H1 (cell line): ENCODE data around the gene BAAT.

Experiments used
- CEBPB ChIP-seq: IDR thresholded peaks from 2 replicates; pipeline ENCODE4 v1.6.1; 2012; ENCODE audit warnings: low read depth, low read length
- FOSL1 ChIP-seq: IDR thresholded peaks from 2 replicates; pipeline ENCODE4 v1.6.1; 2011; ENCODE audit warnings: mild to moderate bottlenecking, low read depth, low read length, moderate library complexity; ENCODE audit not compliant: insufficient read depth
- GTF2F1 ChIP-seq: IDR thresholded peaks from 2 replicates; pipeline ENCODE4 v1.6.1; 2012; ENCODE audit warnings: low read depth, low read length, improper control_type of control experiment, borderline replicate concordance
- POLR2A ChIP-seq, 2 experiments: IDR thresholded peaks; 1 replicate in 1 of 2; 2 replicates in 1 of 2; pipeline ENCODE4 v1.6.1; 2011; ENCODE audit warnings: low read depth in 2 of 2, low read length in 2 of 2, mild to moderate bottlenecking in 2 of 2; ENCODE audit errors: control extremely low read depth in 1 of 2
- POLR2AphosphoS5 ChIP-seq: IDR thresholded peaks from 2 replicates; pipeline ENCODE4 v1.6.1; 2011; ENCODE audit warnings: low read depth, low read length
- RAD21 ChIP-seq, 2 experiments: IDR thresholded peaks in 1 of 2; conservative IDR thresholded peaks in 1 of 2; 2 replicates each; pipeline ENCODE4 v1.6.1; 2011; ENCODE audit warnings: low read depth in 2 of 2, low read length in 2 of 2, improper control_type of control experiment in 1 of 2, inconsistent platforms in 1 of 2, mild to moderate bottlenecking in 1 of 2, moderate library complexity in 1 of 2
- SIN3A ChIP-seq, 2 experiments: IDR thresholded peaks in 1 of 2; conservative IDR thresholded peaks in 1 of 2; 2 replicates each; pipeline ENCODE4 v1.6.1; 2011 to 2012; ENCODE audit warnings: low read length in 2 of 2, improper control_type of control experiment in 1 of 2, low read depth in 1 of 2, mild to moderate bottlenecking in 1 of 2
- SP1 ChIP-seq: IDR thresholded peaks from 2 replicates; pipeline ENCODE4 v1.6.1; 2011; ENCODE audit warnings: low read depth, low read length
- TCF12 ChIP-seq: IDR thresholded peaks from 2 replicates; pipeline ENCODE4 v1.6.1; 2011; ENCODE audit warnings: low read depth, mild to moderate bottlenecking, low read length
- TEAD4 ChIP-seq: IDR thresholded peaks from 2 replicates; pipeline ENCODE4 v1.6.1; 2012; ENCODE audit warnings: low read depth, low read length, inconsistent platforms, mixed read lengths
- TF ChIP-seq, protein P1 (sequence below), 3 experiments: IDR thresholded peaks; 1 replicate in 2 of 3; 2 replicates in 1 of 3; pipeline versions ENCODE4 v1.5.1 to v1.6.1; 2011; ENCODE audit warnings: low read length in 3 of 3, mild to moderate bottlenecking in 3 of 3, inconsistent platforms in 2 of 3, low read depth in 1 of 3, moderate library complexity in 1 of 3; ENCODE audit not compliant: insufficient read depth in 1 of 3; ENCODE audit errors: control extremely low read depth in 1 of 3

DNA sequence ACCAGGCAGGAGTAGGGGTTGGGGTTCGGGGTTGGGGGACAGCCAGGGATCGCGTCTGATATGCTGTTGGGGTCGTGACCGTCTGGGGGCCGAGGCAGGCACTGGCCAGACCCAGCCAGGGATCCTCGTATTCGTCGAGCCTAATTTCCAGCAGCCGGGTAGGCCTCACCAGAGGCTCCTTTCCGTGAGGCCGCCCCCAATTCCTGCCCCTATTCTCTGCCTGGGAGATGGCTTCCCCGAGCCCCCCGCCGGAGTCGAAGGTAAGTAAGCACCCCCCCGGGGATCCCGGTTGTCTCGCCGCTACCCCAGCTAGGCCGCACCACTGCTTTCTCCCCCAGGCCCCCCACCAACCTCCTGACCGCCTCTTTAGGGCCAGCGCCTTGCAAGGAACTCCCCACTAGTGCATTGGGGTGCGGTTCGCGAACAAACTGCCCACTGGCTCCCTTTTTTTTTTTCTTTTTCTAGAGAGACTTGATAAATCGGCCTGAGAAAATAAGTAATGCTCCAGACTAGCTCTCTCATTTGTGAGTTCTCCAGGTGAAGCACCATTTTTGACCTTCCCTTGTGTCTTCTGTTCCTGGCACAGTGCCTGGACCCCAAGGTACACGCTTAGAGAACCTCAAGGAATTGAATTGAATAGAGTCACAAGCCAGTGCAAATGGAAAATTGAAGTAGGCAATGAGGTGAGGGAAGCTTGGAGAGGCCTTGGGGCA lies 14.3 kb upstream of the BAAT start:
- TF ChIP-seq FOSL1 (no peak), SP1 (no peak), RAD21 (IDR thresholded peaks at IDR 0.05 in 1 of 2, conservative IDR thresholded peaks at IDR 0.05 in 1 of 2; ENCODE audit: low read depth in 2 of 2, low read length in 2 of 2) (no peak), POLR2AphosphoS5 (no peak), POLR2A (IDR thresholded peaks at IDR 0.05; ENCODE audit: control extremely low read depth in 1 of 2, low read depth in 2 of 2, low read length in 2 of 2) (no peak), CEBPB (no peak), TEAD4 (no peak), SIN3A (conservative IDR thresholded peaks at IDR 0.05 in 1 of 2, IDR thresholded peaks at IDR 0.05 in 1 of 2; ENCODE audit: low read depth in 1 of 2, low read length in 2 of 2) (no peak), GTF2F1 (no peak), TCF12 (no peak)
- TF ChIP-seq, protein P1, sequence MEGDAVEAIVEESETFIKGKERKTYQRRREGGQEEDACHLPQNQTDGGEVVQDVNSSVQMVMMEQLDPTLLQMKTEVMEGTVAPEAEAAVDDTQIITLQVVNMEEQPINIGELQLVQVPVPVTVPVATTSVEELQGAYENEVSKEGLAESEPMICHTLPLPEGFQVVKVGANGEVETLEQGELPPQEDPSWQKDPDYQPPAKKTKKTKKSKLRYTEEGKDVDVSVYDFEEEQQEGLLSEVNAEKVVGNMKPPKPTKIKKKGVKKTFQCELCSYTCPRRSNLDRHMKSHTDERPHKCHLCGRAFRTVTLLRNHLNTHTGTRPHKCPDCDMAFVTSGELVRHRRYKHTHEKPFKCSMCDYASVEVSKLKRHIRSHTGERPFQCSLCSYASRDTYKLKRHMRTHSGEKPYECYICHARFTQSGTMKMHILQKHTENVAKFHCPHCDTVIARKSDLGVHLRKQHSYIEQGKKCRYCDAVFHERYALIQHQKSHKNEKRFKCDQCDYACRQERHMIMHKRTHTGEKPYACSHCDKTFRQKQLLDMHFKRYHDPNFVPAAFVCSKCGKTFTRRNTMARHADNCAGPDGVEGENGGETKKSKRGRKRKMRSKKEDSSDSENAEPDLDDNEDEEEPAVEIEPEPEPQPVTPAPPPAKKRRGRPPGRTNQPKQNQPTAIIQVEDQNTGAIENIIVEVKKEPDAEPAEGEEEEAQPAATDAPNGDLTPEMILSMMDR (IDR thresholded peaks at IDR 0.05; ENCODE audit: control extremely low read depth in 1 of 3, insufficient read depth in 1 of 3, low read depth in 1 of 3, low read length in 3 of 3), result no peak
